Urinary bladder (tissue), 4 donors: ENCODE results near the gene ZFHX3. TPM values are rescaled to one million over a fixed set of nuclear protein-coding genes. Genes with fewer than 3 reads are reported as not detected.
A peak's percentile ranks its signal among the peaks of the same experiment; 100 is the strongest.

Experiments
- DNase-seq: peaks from one replicate; pipeline ENCODE4 v3.0.0-alpha.2; 2015; ENCODE audit errors: extremely low spot score
- H3K27ac ChIP-seq: one replicate; pipeline ENCODE4 v1.5.1; 2013; ENCODE audit warnings: low read depth, mild to moderate bottlenecking, moderate library complexity
- H3K36me3 ChIP-seq: one replicate; pipeline ENCODE4 v1.6.1; 2013; ENCODE audit warnings: mild to moderate bottlenecking, moderate library complexity; ENCODE audit not compliant: insufficient read depth
- H3K4me1 ChIP-seq: one replicate; pipeline ENCODE4 v1.6.1; 2013; ENCODE audit warnings: mild to moderate bottlenecking, moderate library complexity; ENCODE audit not compliant: insufficient read depth
- H3K4me3 ChIP-seq: one replicate; pipeline ENCODE4 v1.5.1; 2013; ENCODE audit warnings: low read depth, low read length
- WGBS: extraction: QIAGEN DNeasy Blood & Tissue Kit; methylation state at CpG from one replicate; pipeline ENCODE4 v1.1.7; 2013; 5-methylcytosine and 5-hydroxymethylcytosine counted together
- polyA plus RNA-seq: library from polyadenylated mRNA; stranded (reverse); fragments of 200-250 nt; gene quantifications from one replicate; pipeline ENCODE4 v1.2.3, GENCODE V29; 2013
- total RNA-seq: library from RNA; depleted of rRNA; stranded (reverse); fragments of >200 nt; gene quantifications from one replicate; pipeline ENCODE4 v1.2.3, GENCODE V29; 2014
- donor health status: healthy with polysubstance abuse.
- donor health status: healthy.

ZFHX3 gene
- total and polyA plus RNA-seq, 2 donors, result 11.8 to 19.4 TPM

GRCh38 chr16:73046849-73047214 lies 1.1 kb downstream of the ZFHX3 start:
- H3K4me3 ChIP-seq, result peak overlapping the region; percentile 94
- WGBS, result 59% methylated on average over 4 of the region's 4 CpGs
- H3K36me3 ChIP-seq, result no peaks in the 10 kb centered on the region
- peaks cover 4% of the 10 kb centered on the region for H3K4me1 ChIP-seq
- H3K27ac ChIP-seq, result no peak overlapping the region
- no peak for DNase-seq

DNA sequence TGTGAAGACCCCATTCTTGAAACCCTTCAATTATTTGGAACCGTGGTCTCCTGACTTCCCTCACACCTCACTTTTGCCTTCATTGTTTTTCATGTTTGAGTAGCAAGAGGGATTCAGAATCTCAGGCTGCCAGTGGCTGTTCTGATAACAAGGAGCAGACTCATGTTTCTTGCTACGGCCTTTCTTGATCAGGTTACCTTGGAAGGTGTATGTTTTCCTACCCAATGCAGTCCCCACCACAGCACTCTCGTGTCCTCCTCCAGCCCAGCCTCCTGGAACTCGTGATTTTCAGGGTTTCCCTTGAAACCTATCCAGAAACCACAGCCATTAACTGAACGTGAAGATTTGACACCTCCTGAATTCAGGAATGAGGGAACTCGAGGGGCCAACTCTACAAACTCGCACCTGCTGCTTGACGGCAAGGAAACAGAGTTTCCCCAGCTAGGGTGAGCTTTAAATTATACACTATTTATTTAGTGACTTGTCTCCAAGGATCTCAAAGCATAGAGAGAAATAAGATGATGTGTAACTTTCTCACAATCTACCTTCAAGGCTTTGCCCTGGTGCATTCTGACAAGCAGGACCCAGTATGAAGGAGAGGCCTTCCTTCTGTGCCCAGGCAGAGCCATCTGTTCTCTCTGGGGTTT lies 1.6 kb downstream of the ZFHX3 start:
- Histone ChIP-seq H3K36me3 (no peaks in the 10 kb centered on the region), H3K4me1 (peaks cover 4% of the 10 kb centered on the region), H3K4me3 (no peak overlapping the region), H3K27ac (no peak overlapping the region)
- DNase-seq, result no peak
- 45% methylated on average over 8 of the region's 8 CpGs for WGBS

GRCh38 chr16:73043828-73044467 lies 4.0 kb downstream of the ZFHX3 start:
- Histone ChIP-seq H3K4me3 (no peak overlapping the region), H3K4me1 (no peaks in the 10 kb centered on the region), H3K36me3 (no peaks in the 10 kb centered on the region), H3K27ac (no peak overlapping the region)
- 47% methylated on average over 6 of the region's 6 CpGs for WGBS
- DNase-seq, result no peak

- Histone ChIP-seq H3K4me1 (no peaks in the 10 kb centered on the region), H3K4me3 (no peak overlapping the region)
Observed at GRCh38 chr16:73042807-73043206, 5.1 kb downstream of the ZFHX3 start.

GRCh38 chr16:73041676-73042075 lies 6.3 kb downstream of the ZFHX3 start:
- Histone ChIP-seq H3K4me1 (no peaks in the 10 kb centered on the region), H3K27ac (no peak overlapping the region)
- 74% methylated on average over 4 of the region's 4 CpGs for WGBS

More at GRCh38 chr16:73042807-73043206, 5.1 kb downstream of the ZFHX3 start:
- DNase-seq, result no peak
- H3K27ac ChIP-seq, result no peak overlapping the region
- WGBS, result 86% methylated on average over 4 of the region's 4 CpGs
- no peaks in the 10 kb centered on the region for H3K36me3 ChIP-seq

GRCh38 chr16:73040735-73041402 lies 7.1 kb downstream of the ZFHX3 start:
- H3K36me3 ChIP-seq, result no peaks in the 10 kb centered on the region
- 94% methylated on average over 6 of the region's 6 CpGs for WGBS
- no peak for DNase-seq
- H3K27ac ChIP-seq, result no peak overlapping the region
- H3K4me3 ChIP-seq, result no peak overlapping the region
- H3K4me1 ChIP-seq, result no peaks in the 10 kb centered on the region

More at GRCh38 chr16:73041676-73042075, 6.3 kb downstream of the ZFHX3 start:
- DNase-seq, result no peak
- H3K4me3 ChIP-seq, result no peak overlapping the region
- H3K36me3 ChIP-seq, result no peaks in the 10 kb centered on the region

GRCh38 chr16:73040136-73040535 lies 7.8 kb downstream of the ZFHX3 start:
- Histone ChIP-seq H3K36me3 (no peaks in the 10 kb centered on the region), H3K4me1 (no peaks in the 10 kb centered on the region), H3K4me3 (no peak overlapping the region), H3K27ac (no peak overlapping the region)
- no peak for DNase-seq
- 84% methylated on average over 6 of the region's 6 CpGs for WGBS

DNA sequence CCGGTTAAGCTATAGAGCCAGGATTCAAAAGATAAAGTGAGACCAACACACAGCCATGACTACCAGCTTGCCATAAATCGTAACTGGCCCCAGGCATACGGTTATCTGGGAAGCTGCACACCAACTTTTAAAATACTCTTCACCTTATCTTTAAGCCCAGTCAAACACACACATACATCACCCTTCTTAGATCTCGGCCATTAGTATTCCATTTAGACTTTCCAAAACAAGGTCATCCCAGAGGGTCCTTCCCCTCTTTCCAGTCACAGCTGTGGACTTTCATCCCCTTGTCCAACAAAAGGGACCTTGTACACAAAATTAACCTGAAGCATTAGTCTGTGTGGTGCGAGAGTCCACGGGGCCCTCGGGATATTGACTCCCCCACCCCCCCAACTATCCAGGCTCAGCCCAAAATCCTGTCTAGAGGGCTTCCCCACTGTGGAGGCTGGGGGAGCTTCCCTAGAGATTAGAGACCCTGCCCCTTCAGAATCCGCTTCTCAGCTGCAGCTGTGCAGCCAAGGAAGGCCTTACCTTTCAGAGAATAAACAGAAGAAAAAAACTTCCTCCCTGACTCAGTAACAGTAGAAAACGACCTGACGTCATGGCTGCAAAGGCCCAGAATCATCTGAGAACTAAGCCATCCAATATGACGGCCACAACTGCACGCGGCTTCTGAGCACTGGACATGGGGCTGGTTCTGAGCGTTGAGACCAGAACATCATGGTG lies 9.9 kb downstream of the ZFHX3 start:
- H3K4me3 ChIP-seq, result no peak overlapping the region
- H3K27ac ChIP-seq, result no peak overlapping the region
- H3K36me3 ChIP-seq, result no peaks in the 10 kb centered on the region
- 64% methylated on average over 14 of the region's 14 CpGs for WGBS
- no peak for DNase-seq
- H3K4me1 ChIP-seq, result no peaks in the 10 kb centered on the region

DNA sequence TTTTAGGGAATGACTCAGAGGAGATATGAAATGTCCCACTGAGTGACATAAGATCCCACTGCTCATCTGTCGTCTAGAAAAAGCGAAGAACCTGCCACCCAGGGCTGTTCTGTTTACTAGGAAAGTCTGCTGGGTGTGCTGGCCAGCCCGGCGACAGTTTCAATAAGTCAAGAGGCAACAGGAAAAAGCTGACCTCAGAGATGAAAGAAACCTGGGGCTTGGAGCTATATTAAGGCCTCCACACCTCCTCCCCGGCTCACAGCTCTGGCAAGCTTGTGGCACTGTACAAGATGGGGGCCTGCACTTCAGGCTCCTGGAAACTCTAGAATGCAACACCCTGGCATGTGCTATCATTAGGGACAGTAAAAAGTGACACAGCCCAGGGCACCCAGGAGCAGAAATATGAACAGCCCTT lies 10.6 kb downstream of the ZFHX3 start:
- WGBS, result 42% methylated on average over 5 of the region's 5 CpGs
- Histone ChIP-seq H3K4me3 (no peak overlapping the region), H3K4me1 (no peaks in the 10 kb centered on the region), H3K36me3 (no peaks in the 10 kb centered on the region), H3K27ac (no peak overlapping the region)
- DNase-seq, result no peak

- Histone ChIP-seq H3K36me3 (no peaks in the 10 kb centered on the region), H3K4me1 (no peaks in the 10 kb centered on the region), H3K4me3 (no peak overlapping the region), H3K27ac (no peak overlapping the region)
- DNase-seq, result no peak
- 49% methylated on average over 19 of the region's 19 CpGs for WGBS
Observed at GRCh38 chr16:73036074-73036826, 11.7 kb downstream of the ZFHX3 start.

DNA sequence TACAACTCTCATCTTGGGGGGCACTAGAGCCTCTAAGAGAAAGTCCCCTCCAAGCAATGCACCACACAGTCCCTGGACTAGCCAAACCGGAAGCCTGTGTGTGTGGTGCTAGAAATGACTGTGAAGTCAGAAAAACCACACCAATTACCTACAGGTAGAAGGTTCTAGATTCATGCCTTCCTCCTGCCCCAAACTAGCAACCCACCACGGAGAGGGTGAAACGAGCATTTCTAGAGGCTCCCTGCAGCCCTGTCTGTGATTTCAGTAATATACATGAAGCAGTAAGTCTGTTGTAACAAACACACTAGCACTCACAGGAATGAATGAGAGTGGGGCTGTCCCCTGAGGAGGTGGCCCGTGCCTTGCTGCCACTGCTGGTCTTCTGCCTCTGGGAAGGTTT lies 13.6 kb downstream of the ZFHX3 start:
- no peak overlapping the region for H3K4me3 ChIP-seq
- no peak overlapping the region for H3K27ac ChIP-seq
- no peaks in the 10 kb centered on the region for H3K36me3 ChIP-seq
- no peak for DNase-seq
- WGBS, result 65% methylated on average over 4 of the region's 4 CpGs
- H3K4me1 ChIP-seq, result no peaks in the 10 kb centered on the region

- WGBS, result 50% methylated on average over 20 of the region's 20 CpGs
- DNase-seq, result no peak
- H3K27ac ChIP-seq, result no peak overlapping the region
- H3K4me3 ChIP-seq, result no peak overlapping the region
- no peaks in the 10 kb centered on the region for H3K4me1 ChIP-seq
- no peaks in the 10 kb centered on the region for H3K36me3 ChIP-seq
Observed at GRCh38 chr16:73033271-73033998, 14.5 kb downstream of the ZFHX3 start.
